Activated naive CD4-positive, alpha-beta T cell (primary cell): ENCODE data around the gene SSR3.

Source experiments
- DNase-seq, 4 experiments: peaks; one replicate each; lab custom pipeline; 2025; lab: John Stamatoyannopoulos, UW

SSR3 gene

DNA sequence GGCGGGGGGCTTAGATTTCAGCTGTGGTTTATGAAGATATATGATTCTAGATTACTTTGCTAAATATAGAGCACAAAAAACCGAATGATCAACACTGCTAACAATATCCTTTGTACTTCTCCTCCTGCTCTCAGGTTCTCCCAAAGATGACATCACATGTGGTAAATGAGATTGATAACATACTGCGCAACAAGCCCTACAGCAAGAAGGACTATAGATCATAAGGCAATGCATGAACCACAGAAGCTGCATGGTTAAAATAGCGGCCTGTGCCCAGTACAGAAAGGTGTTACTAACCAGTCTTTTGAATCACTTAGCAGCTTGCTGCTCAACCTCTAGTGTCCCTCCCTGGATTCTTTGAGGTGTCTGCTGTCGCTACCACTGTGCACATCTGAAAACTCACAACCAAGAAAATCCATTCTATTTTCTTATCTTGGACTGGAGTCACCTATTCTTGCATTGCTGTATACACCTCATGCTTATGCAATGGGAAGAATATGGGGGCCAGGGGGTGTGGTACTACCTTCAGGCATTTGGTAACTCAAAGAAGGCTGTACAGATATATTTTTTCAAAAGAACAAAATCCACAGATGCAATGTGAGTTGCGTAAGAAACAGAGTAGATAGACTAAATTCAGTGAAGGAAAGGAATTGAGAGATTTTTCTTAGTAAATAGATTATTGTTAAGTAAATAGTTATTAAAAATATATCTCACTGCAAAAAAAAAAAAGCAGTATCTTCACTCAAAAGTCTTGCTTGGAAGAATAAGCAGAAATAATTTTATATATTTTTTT, 18.2 kb downstream of the SSR3 start:
- DNase-seq, result no peak

DNA sequence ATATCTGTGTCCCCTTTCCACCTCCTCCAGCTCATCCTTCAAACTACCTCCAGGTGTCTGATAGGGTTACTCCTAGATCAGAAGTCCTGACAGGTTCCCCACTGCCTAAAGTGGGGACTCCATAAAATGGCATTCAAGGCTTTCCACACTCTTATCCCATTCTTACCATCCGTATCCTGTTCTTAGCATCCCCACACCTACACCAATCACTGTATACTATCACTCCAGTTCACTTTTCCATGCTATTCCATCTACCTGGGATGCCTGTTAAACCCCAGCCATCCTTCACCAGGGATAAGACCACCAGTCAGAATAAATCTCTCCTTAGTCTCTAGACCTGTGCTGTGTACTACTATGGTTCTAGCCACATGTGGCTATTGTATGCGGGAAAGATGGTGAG, 19.1 kb downstream of the SSR3 start:
- DNase-seq, result no peak

DNA sequence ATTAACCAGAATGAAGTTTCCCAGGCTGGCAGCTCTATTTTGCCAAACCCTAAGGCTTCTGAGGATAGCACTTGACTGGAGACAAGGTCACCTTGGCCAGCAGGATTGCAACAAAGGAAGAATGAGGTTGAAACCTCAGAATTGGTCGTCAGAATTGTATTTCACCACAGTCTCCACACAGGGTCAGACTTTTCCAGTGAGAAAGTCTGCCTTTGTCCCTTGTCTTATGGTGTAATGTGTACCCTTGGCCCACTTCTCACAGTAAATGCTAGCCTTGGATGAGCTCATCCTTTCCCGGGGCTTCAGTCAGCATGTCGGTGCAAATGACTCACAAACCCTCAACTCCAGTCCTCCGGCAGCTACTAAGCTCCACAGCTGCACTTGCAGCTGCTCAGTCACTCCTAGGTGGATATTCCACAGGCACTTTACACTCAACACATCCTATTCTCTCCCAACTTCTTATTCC, 19.7 kb downstream of the SSR3 start:
- no peak for DNase-seq

DNA sequence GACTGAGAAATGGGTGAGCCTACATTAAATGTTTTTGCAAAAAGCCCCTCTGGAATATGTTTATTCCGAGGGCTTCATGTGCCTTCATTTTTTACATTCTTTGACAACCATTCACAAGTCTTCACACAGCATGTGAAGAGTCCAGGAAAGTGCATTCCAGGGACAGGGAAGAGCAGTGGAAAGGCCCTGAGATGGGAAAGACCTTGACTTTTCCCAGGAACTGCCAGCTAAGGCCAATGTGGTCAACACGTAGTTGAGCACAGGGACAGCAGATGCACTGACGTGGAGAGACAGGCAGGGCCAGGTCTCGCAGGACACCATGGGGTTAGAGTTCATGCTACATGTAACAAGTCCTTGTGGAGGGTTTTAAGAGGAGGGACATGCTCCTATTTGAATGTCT, 21.7 kb downstream of the SSR3 start:
- DNase-seq, result no peak

DNA sequence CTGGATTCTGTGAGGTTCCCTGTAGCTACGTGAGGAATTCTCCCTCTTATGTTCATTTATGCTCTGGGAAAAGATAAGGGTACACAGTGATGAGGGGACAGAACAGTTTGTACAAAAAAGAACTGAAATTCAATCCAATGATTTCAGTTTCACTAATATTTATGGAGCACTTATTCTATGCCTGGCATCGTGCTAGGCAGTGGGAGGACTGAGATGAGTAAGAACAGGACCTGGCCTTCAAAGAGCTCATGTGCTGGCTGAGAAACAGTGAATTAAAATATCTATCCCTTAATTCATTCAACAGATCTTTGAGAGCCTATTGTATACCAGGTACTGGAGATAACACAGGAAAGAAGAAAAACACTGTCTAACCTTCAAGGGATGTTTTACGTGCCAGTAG, 22.2 kb downstream of the SSR3 start:
- DNase-seq, result no peak

DNA sequence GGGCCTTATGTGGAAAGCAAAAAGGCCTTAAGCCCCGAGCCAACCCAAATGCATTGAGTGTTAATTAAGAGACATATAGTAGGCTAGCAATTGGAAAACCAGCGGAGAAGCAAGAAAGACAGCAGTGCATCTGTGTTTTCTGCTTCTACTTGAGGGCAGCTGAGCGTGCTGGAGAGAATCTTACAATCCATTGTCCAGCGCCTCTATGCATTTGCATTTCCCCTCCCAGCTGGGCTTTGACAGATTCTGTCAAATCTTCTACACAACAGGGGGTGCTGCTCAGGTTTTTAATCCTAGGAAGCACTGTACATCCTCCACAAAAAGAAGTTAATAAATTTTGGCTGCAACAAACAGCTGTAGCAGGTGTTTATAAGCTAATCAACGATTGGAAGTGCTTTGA, 23.9 kb downstream of the SSR3 start:
- no peak for DNase-seq

DNA sequence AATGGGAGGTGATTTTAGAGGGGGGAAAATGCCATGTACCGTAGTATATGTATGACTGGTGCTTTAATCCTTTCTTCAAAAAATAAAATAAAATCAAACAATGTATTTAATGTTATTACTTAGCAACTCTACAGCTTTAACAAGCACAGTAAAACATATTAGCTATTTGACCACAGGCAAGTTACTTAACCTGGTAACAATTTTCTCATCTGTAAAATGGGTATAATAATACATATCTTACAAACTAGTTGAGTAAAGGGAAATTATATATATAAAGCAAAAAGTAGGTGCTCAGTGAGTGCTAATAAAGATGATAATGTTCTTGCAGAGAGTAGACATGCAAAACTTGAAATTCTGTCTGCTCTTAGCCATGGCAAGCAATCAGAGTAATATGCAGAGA, 27.9 kb downstream of the SSR3 start:
- no peak for DNase-seq

DNA sequence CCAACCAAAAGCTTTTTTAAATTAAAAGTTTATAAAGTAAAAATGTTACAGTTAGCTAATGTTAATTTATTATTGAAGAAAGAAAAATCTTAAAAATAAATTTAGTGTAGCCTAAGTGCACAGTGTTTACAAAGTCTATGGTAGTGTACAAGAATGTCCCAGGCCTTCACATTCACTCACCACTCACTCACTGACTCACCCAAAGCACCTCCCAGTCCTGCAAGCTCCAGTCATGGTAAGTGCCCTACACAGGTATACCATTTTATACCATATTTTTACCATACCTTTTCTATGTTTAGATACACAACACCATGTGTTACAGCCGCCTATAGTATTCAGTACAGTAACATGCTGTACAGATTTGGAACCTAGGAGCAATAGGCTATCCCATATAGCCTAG, 29.1 kb downstream of the SSR3 start:
- DNase-seq, result no peak

DNA sequence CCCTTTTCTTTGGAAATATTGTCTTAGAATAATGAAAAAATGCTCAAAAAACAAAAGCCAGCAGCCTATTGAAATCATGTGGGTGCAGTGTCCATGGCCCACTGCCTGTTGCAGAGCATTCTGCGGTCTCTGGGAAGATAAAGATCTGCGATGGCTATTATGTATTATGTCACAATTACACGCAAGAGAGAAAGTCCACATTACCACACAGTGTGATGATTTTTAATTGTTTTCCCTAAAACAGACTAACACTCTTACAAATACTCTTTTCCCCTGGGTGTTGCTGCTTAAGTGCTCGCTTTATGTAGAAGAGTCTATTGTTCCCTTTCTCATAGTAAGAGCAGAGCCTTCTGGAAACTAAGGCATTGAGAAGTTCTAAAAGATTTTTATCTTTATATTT, 32.2 kb downstream of the SSR3 start:
- no peak for DNase-seq

DNA sequence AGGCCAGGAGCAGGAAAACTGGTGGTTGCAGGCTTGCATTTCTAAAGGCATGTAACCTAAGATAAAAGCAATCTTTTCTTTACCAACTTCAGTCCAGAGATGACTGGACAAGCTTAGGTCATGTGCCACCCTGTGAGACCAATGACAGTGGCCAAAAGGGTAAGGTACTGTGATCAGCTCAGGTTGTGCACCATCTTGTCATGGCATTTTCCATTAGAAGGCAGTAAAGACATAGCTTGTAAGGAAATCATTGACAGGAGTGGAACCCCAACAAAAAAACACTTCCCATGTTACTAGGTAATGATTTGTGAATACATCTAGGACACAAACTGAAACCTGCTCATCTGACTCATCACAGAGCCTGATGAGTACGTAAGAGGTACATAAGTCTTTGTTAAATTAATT, 35.2 kb downstream of the SSR3 start:
- no peak for DNase-seq

DNA sequence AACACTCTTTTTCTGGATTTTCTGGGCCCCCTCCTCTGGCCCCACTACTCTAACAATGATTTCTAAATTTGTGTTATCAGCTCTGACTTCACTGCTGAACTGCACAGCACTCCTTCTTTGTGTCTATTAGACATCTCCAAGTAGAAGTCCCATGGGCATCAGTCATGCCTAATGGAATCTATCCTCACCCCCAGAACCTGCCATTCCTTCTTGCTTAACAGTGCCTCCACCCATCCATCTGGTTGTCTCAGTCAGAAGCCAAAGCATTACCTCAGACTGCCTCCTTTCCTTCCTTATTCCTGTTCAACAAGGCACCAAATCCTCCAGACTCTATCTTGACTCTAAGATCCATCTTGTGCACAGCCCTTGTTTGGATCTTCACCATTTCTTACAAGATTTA, 36.2 kb downstream of the SSR3 start:
- DNase-seq, result no peak

DNA sequence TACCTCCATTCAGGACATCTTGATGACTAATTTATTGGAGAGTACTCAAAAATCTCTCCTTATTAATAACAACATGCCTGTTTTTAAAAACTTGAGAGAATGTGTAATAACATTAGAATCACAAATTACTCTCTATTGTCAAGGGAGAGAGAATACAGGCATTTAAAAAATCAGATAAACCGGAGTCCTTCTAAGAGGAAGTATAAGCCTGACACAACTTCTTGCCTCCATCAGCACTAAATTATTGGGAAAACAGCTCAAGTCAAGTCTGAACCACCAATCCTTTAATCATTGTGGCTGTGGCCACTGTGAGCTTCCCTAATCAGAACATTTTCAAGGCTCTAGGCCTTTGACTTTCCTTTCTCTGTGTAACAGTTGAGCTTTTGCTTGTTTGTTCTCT, 38.0 kb downstream of the SSR3 start:
- DNase-seq, result no peak

DNA sequence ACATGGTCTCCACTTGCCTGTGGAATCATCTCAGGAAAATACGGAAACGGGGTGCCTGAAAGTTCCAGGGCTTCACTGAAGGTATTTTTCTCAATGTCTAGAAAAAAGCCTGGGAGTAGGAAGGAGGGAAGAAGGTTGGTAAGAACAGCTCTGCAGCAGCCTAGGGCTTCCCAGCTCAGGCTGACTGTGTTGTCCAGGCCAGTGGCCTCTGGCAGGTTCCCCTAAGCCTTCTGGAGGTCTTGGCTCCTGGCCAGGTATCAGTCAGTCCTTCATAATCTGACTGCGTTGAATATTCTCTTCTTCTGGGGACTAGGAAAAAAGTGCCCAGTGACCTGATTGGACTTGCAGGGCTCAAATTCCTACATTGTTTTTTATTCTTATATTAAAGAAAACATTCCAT, 38.6 kb downstream of the SSR3 start:
- DNase-seq, result no peak

DNA sequence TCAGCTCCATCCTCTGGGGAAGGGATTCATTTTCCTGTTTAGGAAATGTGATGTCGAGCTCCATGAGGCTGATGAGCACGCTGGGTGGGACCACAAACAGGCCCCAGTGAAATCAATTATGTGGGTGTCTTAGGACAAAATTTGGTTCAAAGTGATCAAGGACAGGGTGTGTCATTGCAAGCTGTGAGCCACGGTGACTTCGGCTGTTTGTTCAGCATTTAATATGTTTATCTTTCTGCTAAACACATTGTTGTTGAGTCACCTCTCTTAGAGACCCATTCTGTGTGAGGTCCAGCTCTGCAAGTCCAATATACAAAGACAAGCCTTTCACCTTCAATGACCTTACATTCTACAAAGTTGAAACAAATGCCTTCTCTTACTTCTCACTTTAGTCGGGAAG, 41.3 kb downstream of the SSR3 start:
- no peak for DNase-seq

DNA sequence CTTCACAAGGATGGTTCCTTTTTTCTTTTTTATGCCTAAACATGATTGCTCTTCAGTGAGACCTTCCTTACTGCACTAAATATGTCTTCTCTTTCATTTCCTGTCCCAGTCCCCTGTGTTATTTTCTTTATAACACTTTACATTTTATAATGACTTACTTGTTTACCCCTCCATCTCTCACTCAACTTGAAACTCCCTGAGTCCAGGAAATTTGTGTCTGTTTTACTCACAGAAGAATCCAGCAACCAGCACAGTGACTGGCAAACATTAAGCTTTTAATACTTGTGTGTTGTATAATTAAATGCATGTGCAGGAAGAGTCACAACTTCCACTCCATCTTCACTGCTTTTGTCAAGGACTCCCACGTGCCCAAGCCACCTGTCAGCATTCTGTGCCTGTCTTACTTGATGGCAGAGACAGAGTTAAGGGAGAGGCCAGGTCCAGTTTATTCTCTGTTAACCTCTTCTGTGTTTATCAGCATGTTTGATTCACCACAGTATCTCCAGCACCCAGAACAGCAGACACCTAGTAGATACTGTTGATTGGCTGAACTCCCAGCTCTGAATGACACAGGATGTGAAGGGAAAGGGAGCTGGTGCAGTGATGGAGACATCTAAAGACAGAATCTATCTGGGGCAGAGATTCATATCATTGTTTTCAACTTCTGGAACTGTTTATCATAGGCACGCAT, 42.8 kb downstream of the SSR3 start:
- no peak for DNase-seq

DNA sequence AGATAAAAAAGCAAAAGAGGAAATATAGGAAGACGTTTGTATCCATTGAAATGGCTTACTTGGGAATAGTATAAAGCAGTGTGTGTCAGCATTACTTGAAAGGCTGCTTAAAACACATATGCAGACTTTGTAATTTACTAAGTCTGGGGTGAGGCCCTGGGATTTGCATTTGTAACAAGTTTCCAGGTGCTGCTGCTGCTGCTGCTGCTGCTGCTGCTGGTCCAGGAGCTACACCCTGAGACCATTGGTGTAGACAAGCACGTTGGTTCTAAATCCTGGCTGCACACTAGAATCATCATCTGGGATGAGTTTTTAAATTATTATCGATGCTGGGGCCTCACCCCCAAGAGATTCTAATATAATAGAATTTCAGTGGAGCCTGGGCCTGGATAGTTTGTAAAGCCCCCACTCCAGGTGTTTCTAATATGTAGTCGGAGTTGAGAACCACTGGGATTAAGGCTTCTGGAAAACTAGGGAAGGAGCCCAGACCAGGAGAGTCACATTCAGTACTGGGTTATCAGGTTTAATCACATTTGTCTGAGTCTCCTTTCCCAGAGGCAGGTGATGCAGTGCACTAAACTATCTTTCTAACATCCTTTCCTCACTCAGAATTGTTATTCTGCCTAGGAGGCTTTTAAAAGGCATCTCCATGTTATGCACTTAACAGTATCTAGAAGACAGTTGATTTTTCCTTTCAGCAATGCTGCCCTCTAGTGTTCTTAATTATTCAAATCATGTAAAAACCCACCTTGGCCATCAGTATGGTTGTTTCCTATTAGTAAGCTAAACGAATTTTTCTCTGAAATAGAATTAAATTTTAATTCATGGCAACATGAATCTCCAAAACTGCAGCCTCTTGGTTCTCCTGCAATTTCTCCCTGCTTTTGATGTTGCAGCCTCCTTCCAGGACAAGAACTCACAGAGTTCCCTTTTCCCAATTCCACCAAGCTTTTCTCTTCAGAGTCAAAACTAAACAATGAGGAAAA, 45.4 kb downstream of the SSR3 start:
- no peak for DNase-seq

DNA sequence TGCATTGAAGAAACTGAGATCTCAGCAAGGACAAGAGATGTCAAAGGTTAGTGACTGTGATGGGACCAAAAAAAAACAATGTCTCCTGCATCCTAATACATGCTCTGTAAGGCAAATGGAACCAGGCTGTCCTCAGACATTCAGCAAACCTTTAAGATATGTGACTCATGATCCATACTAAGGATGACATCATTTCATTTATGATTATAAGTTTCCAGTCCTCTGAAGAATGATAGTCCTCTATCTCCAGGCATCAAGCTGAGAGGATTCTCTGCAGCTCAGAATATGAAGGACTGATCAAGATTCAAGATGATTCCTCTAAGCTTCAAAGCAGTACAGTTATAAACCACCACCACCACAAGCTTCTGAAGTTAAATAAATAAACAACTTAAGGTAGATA, 47.6 kb downstream of the SSR3 start:
- DNase-seq, result no peak

DNA sequence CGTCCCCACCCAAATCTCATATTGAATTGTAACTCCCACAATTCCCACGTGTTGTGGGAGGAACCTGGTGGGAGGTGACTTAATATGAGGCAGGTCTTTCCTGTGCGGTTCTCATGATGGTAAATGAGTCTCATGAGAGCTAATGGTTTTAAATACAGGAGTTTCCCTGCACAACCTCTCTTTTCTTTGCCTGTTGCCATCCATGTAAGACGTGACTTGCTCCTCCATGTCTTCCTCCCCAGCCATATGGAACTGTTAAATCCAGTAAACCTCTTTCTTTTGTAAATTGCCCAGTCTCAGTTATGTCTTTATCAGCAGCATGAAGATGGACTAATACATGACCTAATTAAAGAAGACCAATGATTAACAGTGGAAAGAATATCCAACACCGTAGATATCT, 56.6 kb downstream of the SSR3 start:
- DNase-seq, result no peak

DNA sequence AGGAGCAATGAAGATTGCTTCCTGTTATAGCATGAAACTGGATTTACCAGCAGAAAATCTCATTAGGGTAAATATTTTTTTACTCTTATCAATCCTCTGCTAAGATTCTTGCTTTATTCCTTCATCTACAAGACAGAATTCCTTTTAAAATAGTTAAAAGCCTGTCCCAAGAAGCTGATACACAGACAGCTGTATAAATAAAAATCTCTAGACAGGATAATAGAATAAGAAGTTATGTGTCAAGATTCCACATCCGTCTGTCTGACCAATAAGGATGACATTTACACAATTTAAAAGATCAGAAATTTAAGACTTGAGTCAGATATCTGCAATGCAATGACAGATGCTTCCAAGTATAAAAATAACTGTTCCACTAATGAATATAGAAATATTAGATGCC, 57.6 kb downstream of the SSR3 start:
- no peak for DNase-seq

DNA sequence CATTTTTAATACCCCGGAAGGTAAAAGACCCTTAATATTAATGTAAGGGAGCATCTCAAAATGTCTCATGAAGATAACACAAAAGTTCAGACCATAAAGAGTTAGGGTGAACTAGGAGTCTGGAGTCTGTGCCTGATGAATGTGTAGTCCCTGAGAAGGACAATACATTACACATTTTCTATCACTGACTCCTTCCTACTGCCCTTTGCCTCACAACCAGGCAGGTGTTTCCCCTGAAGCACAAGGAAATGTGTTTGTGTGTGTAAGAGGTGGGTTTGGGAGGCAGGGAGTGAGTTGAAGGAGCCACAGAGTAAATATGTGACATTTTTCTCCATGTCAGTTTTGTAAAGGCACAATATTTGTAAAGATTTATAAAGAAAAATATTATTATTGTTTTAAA, 59.1 kb downstream of the SSR3 start:
- no peak for DNase-seq

DNA sequence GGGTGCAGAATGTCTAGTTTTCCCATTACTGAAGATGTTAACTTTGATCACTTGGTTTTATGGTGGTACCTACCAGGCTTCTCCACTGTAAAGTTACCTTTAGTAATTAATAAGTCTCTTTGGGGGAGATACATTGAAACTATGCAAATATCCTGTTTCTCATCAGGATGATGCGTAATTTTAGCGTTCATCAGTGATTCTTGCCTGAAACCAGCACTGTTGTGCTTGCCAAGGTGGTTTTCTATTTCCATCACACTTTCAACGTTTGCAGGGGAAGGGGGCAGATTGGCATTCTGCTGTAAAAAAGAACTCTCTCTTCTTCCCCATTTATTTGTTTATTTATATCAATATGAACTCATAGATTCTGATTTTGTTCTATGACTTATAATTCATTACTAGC, 61.0 kb downstream of the SSR3 start:
- DNase-seq, result no peak

DNA sequence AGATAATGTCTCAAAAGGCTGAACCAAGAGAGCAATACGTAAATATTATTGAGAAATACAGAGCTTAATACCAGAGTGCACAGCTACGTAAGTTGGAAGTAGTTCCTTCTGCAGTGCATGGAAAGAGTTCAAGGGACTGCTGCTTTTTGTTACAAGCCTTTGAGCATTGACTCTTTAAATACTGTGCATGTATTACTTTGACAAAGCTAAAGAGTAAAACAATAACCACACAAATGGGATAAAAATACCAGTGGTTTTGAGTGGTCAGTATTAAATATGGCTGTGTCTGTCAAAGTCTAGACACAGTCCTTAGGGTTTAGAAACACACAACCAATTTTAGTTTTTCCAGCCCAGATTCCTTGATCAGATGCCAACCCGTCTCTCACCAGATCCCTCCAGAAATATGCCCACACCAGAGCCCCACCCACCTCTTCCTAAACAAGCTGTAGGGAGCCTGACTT, 62.1 kb downstream of the SSR3 start:
- no peak for DNase-seq
